ENCODE results near the gene PMEL. TPM values are rescaled to one million over a fixed set of nuclear protein-coding genes. Genes with fewer than 3 reads are reported as not detected.
"Not testable (repeated sequence)": the region's sequence is repeated elsewhere in the genome, so short reads cannot be mapped to it uniquely, and the experiment has no call there.

The PMEL gene
- total RNA-seq, 1 donor from 2014 or later = 5.8 TPM

GRCh38 chr12:55925371-55925770 lies 40.5 kb downstream of the PMEL start:
- no peak for DNase-seq (ENCODE audit: low spot score)

GRCh38 chr12:55923648-55924047 lies 42.2 kb downstream of the PMEL start:
- DNase-seq (ENCODE audit: low spot score) = not testable (repeated sequence)

- DNase-seq (ENCODE audit: low spot score) = no peak
These were observed 43.7 kb downstream of the PMEL start for GRCh38 chr12:55922126-55922525.

GRCh38 chr12:55919032-55919431 lies 46.8 kb downstream of the PMEL start:
- not testable (repeated sequence) for DNase-seq (ENCODE audit: low spot score)

- no peak for DNase-seq (ENCODE audit: low spot score)
These were observed 50.4 kb downstream of the PMEL start for GRCh38 chr12:55915482-55915859.

- no peak for DNase-seq (ENCODE audit: low spot score)
These were observed 52.9 kb downstream of the PMEL start for GRCh38 chr12:55912908-55913307.

- no peak for DNase-seq (ENCODE audit: low spot score)
These were observed 56.3 kb downstream of the PMEL start for GRCh38 chr12:55909513-55909884.

GRCh38 chr12:55908726-55909512 lies 56.9 kb downstream of the PMEL start:
- DNase-seq (ENCODE audit: low spot score) = no peak

- no peak for DNase-seq (ENCODE audit: low spot score)
These were observed 59.8 kb downstream of the PMEL start for GRCh38 chr12:55906056-55906455.

Other genes with a start within 250 kb of the PMEL start
- gene BLOC1S1, start 250.0 kb downstream of the PMEL start, total RNA-seq = 105 TPM
- gene RDH5, start 245.6 kb downstream of the PMEL start, total RNA-seq = 5.8 TPM
- 905 TPM for gene CD63, start 237.0 kb downstream of the PMEL start, total RNA-seq
- gene GDF11, start 222.9 kb downstream of the PMEL start, total RNA-seq = 7.2 TPM
- 61.9 TPM for gene SARNP, start 148.3 kb downstream of the PMEL start, total RNA-seq
- 88.4 TPM for gene ORMDL2, start 148.0 kb downstream of the PMEL start, total RNA-seq
- 33.0 TPM for gene DNAJC14, start 136.5 kb downstream of the PMEL start, total RNA-seq
- 17.7 TPM for gene MMP19, start 123.1 kb downstream of the PMEL start, total RNA-seq
- gene PYM1, start 38.1 kb downstream of the PMEL start, total RNA-seq = 40.9 TPM
- 155 TPM for gene DGKA, start 34.9 kb downstream of the PMEL start, total RNA-seq
- gene CDK2, start 788 bp upstream of the PMEL start, total RNA-seq = 23.2 TPM
- 139 TPM for gene RAB5B, start 8.0 kb upstream of the PMEL start, total RNA-seq
- 58.5 TPM for gene SUOX, start 31.2 kb upstream of the PMEL start, total RNA-seq
- 14.6 TPM for gene IKZF4, start 55.0 kb upstream of the PMEL start, total RNA-seq
- gene RPS26, start 75.9 kb upstream of the PMEL start, total RNA-seq = 57.0 TPM
- gene ERBB3, start 114.1 kb upstream of the PMEL start, total RNA-seq = 129 TPM
- gene PA2G4, start 138.5 kb upstream of the PMEL start, total RNA-seq = 139 TPM
- gene RPL41, start 150.6 kb upstream of the PMEL start, total RNA-seq = 5,339 TPM
- 9.8 TPM for gene ZC3H10, start 152.2 kb upstream of the PMEL start, total RNA-seq
- 131 TPM for gene ESYT1, start 162.2 kb upstream of the PMEL start, total RNA-seq
- gene MYL6B, start 186.5 kb upstream of the PMEL start, total RNA-seq = 37.8 TPM
- gene MYL6, start 192.3 kb upstream of the PMEL start, total RNA-seq = 1,884 TPM
- 142 TPM for gene SMARCC2, start 223.4 kb upstream of the PMEL start, total RNA-seq